Stimulated activated CD8-positive, alpha-beta memory T cell treated with anti-CD3 and anti-CD28 coated beads, Interleukin-7, amount 100 ng/mL, for 1 hour (primary cell): ENCODE measurements around the gene RHBDD1.
A peak's percentile ranks its signal among the peaks of the same experiment; 100 is the strongest.

ENCODE experiments used
- DNase-seq, 2 donors: peaks; one replicate each; pipeline ENCODE4 v3.0.0-alpha.2; 2020; ENCODE audit warnings: low read depth in 2 of 2

Gene RHBDD1

GRCh38 chr2:226835796-226836547, at the start of gene RHBDD1:
Gene RHBDD1 (plus strand): TSS chr2:226836054. CDS start chr2:226864694, 28,640 bp downstream.
- peak; percentile 85 for DNase-seq

- no peak for DNase-seq
These were observed 47.8 kb upstream of the RHBDD1 start for GRCh38 chr2:226788064-226788463.

- DNase-seq = no peak
These were observed 46.9 kb upstream of the RHBDD1 start for GRCh38 chr2:226788881-226789490.

GRCh38 chr2:226790011-226790410, 45.8 kb upstream of the RHBDD1 start:
- no peak for DNase-seq

- no peak for DNase-seq
These were observed 45.4 kb upstream of the RHBDD1 start for GRCh38 chr2:226790431-226790830.

GRCh38 chr2:226791056-226791486, 44.8 kb upstream of the RHBDD1 start:
- no peak for DNase-seq

GRCh38 chr2:226791487-226792081, 44.3 kb upstream of the RHBDD1 start:
- peak; percentile 80 to 83 for DNase-seq

- DNase-seq = no peak
These were observed 43.5 kb upstream of the RHBDD1 start for GRCh38 chr2:226792155-226792881.

- DNase-seq = no peak
These were observed 42.2 kb upstream of the RHBDD1 start for GRCh38 chr2:226793646-226794045.

GRCh38 chr2:226794196-226794661, 41.6 kb upstream of the RHBDD1 start:
- no peak for DNase-seq

GRCh38 chr2:226794751-226795171, 41.1 kb upstream of the RHBDD1 start:
- DNase-seq = no peak

- DNase-seq = no peak
These were observed 40.4 kb upstream of the RHBDD1 start for GRCh38 chr2:226795281-226796011.

- no peak for DNase-seq
These were observed 39.6 kb upstream of the RHBDD1 start for GRCh38 chr2:226796012-226796839.

- no peak for DNase-seq
These were observed 39.0 kb upstream of the RHBDD1 start for GRCh38 chr2:226796840-226797288.

GRCh38 chr2:226797289-226797988, 38.4 kb upstream of the RHBDD1 start:
- no peak for DNase-seq

- DNase-seq = no peak
These were observed 37.8 kb upstream of the RHBDD1 start for GRCh38 chr2:226797989-226798421.

GRCh38 chr2:226798422-226799210, 37.2 kb upstream of the RHBDD1 start:
- no peak for DNase-seq

GRCh38 chr2:226799211-226799975, 36.5 kb upstream of the RHBDD1 start, which contains the start of gene IRS1:
Gene IRS1 (minus strand): TSS chr2:226799820. CDS start chr2:226798738, 1,082 bp downstream.
- peak in 1 of 2 donors; percentile 27 for DNase-seq
